Skeletal muscle tissue (tissue), 4 donors: ENCODE measurements around the gene CEP20. TPM values are rescaled to one million over a fixed set of nuclear protein-coding genes. Genes with fewer than 3 reads are reported as not detected.
"Not testable (repeated sequence)": the region's sequence is repeated elsewhere in the genome, so short reads cannot be mapped to it uniquely, and the experiment has no call there.

Source experiments
- H3K27ac ChIP-seq: one replicate; pipeline ENCODE4 v1.7.0; 2013; ENCODE audit warnings: mild to moderate bottlenecking, low read depth, low read length, inconsistent platforms
- H3K27me3 ChIP-seq, 3 donors: one replicate each; pipeline ENCODE4 v1.7.0; 2013; ENCODE audit warnings: low read length in 3 of 3; ENCODE audit not compliant: control insufficient read depth in 3 of 3, insufficient read depth in 3 of 3
- H3K36me3 ChIP-seq, 3 donors: one replicate each; pipeline ENCODE4 v1.7.0; 2013; ENCODE audit warnings: low read length in 3 of 3; ENCODE audit not compliant: control insufficient read depth in 3 of 3, insufficient read depth in 3 of 3
- H3K4me1 ChIP-seq, 3 donors: one replicate each; pipeline ENCODE4 v1.7.0; 2013; ENCODE audit warnings: low read length in 3 of 3, mild to moderate bottlenecking in 3 of 3; ENCODE audit not compliant: control insufficient read depth in 3 of 3, insufficient read depth in 3 of 3
- H3K4me3 ChIP-seq, 3 donors: one replicate each; pipeline ENCODE4 v1.7.0; 2013; ENCODE audit warnings: low read length in 3 of 3
- H3K9ac ChIP-seq, 3 donors: one replicate each; pipeline ENCODE4 v1.7.0; 2013; ENCODE audit warnings: low read length in 3 of 3, mild to moderate bottlenecking in 3 of 3, moderate library complexity in 2 of 3, low read depth in 1 of 3
- H3K9me3 ChIP-seq, 3 donors: one replicate each; pipeline ENCODE4 v1.7.0; 2013; ENCODE audit warnings: low read length in 3 of 3; ENCODE audit not compliant: control insufficient read depth in 3 of 3
- total RNA-seq: library from RNA; depleted of rRNA; stranded (reverse); fragments of >200 nt; gene quantifications from one replicate; pipeline ENCODE4 v1.2.3, GENCODE V29; 2014
- donor health status: Osteomylitis.

CEP20 gene
- total RNA-seq, 1 donor from 2014 or later = 26.1 TPM

- Histone ChIP-seq H3K9ac (no peak overlapping the region), H3K36me3 (no peaks in the 10 kb centered on the region), H3K27me3 (peaks cover 8 to 30% (median 12%) of the 10 kb centered on the region in 3 donors), H3K4me1 (peaks cover 13 to 19% (median 18%) of the 10 kb centered on the region in 3 donors), H3K27ac (no peak overlapping the region), H3K9me3 (no peaks in the 10 kb centered on the region), H3K4me3 (no peak overlapping the region)
Observed at GRCh38 chr16:15853021-15853420, 35.4 kb downstream of the CEP20 start.

- not testable (repeated sequence) for H3K4me3 ChIP-seq, H3K4me1 ChIP-seq, H3K36me3 ChIP-seq, H3K9ac ChIP-seq, H3K27ac ChIP-seq, H3K9me3 ChIP-seq
- H3K27me3 ChIP-seq = peaks cover 0 to 15% (median 0%) of the 10 kb centered on the region in 3 donors
Observed at GRCh38 chr16:15850555-15850954, 37.8 kb downstream of the CEP20 start.

GRCh38 chr16:15849209-15849981 lies 39.0 kb downstream of the CEP20 start:
- Histone ChIP-seq H3K4me3 (no peak overlapping the region), H3K9me3 (no peaks in the 10 kb centered on the region), H3K4me1 (no peaks in the 10 kb centered on the region), H3K27ac (no peak overlapping the region), H3K36me3 (no peaks in the 10 kb centered on the region), H3K9ac (no peak overlapping the region), H3K27me3 (peaks cover 0 to 8% (median 0%) of the 10 kb centered on the region in 3 donors)

- Histone ChIP-seq H3K4me1 (no peaks in the 10 kb centered on the region), H3K27me3 (peaks cover 0 to 4% (median 0%) of the 10 kb centered on the region in 3 donors), H3K9me3 (no peaks in the 10 kb centered on the region), H3K36me3 (no peaks in the 10 kb centered on the region), H3K4me3 (no peak overlapping the region), H3K9ac (no peak overlapping the region), H3K27ac (no peak overlapping the region)
Observed at GRCh38 chr16:15847611-15848175, 40.7 kb downstream of the CEP20 start.

DNA sequence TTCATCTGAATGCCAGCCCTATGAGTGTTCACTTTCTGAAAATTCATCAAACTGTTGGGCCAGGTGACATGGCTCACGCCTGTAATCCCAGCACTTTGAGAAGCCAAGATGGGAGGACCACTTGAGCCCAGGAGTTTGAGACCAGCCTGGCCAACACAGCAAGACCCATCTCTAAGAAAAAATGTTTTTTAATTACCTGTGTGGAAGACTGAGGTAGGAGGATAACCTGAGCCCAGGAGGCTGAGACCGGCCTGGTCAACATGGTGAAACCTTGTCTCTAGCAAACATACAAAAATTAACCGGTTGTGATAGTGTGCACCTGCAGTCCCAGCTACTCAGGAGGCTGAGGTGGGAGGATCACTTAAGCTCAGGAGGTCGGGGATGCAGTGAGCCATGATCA lies 41.9 kb downstream of the CEP20 start:
- no peak overlapping the region for H3K9ac ChIP-seq
- peaks cover 0 to 4% (median 0%) of the 10 kb centered on the region in 3 donors for H3K27me3 ChIP-seq
- H3K4me3 ChIP-seq = no peak overlapping the region
- no peaks in the 10 kb centered on the region for H3K4me1 ChIP-seq
- no peaks in the 10 kb centered on the region for H3K9me3 ChIP-seq
- no peak overlapping the region for H3K27ac ChIP-seq
- no peaks in the 10 kb centered on the region for H3K36me3 ChIP-seq

DNA sequence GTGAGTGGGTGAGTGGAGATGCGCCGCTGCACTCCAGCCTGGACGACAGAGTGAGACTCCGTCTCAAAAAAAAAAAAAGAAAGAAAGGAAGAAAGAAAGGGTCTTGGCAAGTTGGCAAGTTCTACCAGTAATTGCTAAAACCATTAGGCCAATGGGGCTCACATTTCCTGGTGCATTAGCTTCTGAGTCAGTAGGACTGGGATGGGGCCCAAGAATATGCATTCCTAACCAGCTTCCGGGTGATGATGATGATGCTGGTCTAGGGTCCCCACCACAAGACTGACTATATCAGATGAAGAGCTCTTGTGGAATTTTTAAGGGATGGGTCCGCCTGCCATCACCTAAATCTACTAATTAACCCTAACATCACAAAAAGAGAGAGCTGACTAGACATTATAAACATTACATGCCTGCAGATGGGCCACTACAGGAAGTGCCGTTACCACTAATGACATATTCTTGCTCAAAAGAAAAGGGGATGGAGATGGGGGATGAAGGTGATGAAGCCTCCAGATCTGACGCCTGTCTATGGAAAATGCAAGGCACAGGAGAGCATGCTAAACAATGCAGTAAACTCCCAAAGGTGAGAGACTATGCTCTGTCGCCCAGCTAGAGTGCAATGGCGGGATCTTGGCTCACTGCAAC lies 44.6 kb downstream of the CEP20 start:
- Histone ChIP-seq H3K4me1 (no peaks in the 10 kb centered on the region), H3K4me3 (no peak overlapping the region), H3K9ac (no peak overlapping the region), H3K27ac (no peak overlapping the region), H3K27me3 (peaks cover 0 to 4% (median 0%) of the 10 kb centered on the region in 3 donors), H3K36me3 (no peaks in the 10 kb centered on the region), H3K9me3 (no peaks in the 10 kb centered on the region)

DNA sequence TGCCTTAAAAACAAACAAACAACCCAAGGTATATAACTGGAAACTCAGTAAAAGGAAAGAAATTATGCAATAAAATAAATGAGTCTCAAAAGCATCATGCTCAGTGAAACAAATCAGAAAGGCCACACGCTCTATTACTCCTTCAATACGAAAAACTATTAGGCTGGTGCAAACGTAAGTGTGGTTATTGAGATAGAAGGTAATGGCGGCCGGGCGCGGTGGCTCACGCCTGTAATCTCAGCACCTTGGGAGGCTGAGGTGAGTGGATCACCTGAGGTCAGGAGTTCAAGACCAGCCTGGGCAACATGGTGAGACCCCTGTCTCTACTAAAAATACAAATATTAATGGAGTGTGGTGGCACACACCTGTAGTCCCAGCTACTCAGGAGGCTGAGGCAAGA lies 49.2 kb downstream of the CEP20 start:
- not testable (repeated sequence) for H3K9me3 ChIP-seq, H3K4me3 ChIP-seq, H3K4me1 ChIP-seq, H3K36me3 ChIP-seq, H3K27ac ChIP-seq, H3K9ac ChIP-seq, H3K27me3 ChIP-seq

- no peak overlapping the region for H3K9ac ChIP-seq
- H3K4me1 ChIP-seq = peaks cover 0 to 3% (median 0%) of the 10 kb centered on the region in 3 donors
- H3K36me3 ChIP-seq = no peaks in the 10 kb centered on the region
- H3K4me3 ChIP-seq = no peak overlapping the region
- H3K27me3 ChIP-seq = no peaks in the 10 kb centered on the region
- H3K27ac ChIP-seq = no peak overlapping the region
- H3K9me3 ChIP-seq = no peaks in the 10 kb centered on the region
Observed at GRCh38 chr16:15837761-15838160, 50.6 kb downstream of the CEP20 start.

DNA sequence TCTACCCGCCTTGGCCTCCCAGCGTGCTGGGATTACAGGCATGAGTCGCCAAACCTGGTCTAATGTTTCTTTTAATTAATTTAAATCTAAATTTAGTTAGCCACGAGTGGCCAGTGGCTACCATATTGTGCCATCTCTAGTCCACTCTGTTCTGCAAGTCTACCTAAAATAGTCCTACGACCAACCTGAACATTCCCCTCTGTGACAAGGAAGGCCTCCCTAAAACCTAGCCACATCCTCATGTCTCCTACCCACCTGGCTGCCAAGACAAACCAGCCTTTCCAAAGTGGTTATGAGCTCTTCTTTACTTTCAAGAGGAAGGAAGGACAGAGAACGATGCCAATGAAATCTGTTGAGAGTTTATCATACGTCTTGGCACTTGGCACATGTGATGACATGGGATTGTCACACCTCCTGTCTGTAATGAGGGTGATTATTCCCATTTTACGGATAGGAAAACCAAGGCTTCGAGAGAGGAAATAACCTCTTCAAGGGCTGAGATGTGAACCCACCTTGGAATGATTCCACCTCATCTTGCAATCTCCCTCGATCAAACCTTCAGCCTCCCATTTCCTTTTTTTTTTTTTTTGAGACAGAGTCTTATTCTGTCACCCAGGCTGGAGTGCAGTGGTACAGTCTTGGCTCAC lies 51.3 kb downstream of the CEP20 start:
- Histone ChIP-seq H3K4me3 (no peak overlapping the region), H3K27ac (no peak overlapping the region), H3K4me1 (peaks cover 0 to 3% (median 0%) of the 10 kb centered on the region in 3 donors), H3K36me3 (no peaks in the 10 kb centered on the region), H3K9me3 (no peaks in the 10 kb centered on the region), H3K9ac (no peak overlapping the region), H3K27me3 (no peaks in the 10 kb centered on the region)

GRCh38 chr16:15836074-15836473 lies 52.3 kb downstream of the CEP20 start:
- Histone ChIP-seq H3K9ac (no peak overlapping the region), H3K36me3 (no peaks in the 10 kb centered on the region), H3K9me3 (no peaks in the 10 kb centered on the region), H3K27ac (no peak overlapping the region), H3K4me3 (no peak overlapping the region), H3K27me3 (no peaks in the 10 kb centered on the region), H3K4me1 (peaks cover 0 to 3% (median 0%) of the 10 kb centered on the region in 3 donors)
